Tibial nerve (tissue), 4 donors: ENCODE measurements around the gene PTGIS.

Experiments used
- CTCF ChIP-seq, 5 experiments: fragments of 200-600 bp in 3 of 5; fragments of 450-650 bp in 2 of 5; sonication (generic) in 3 of 5; IDR thresholded peaks; one replicate each; pipeline ENCODE4 v1.5.1; 2016 to 2019; ENCODE audit warnings: antibody characterized with exemption in 5 of 5, mild to moderate bottlenecking in 3 of 5, moderate library complexity in 2 of 5
- EP300 ChIP-seq, 2 donors: sonication (generic); formaldehyde crosslinking; IDR thresholded peaks; one replicate each; pipeline ENCODE4 v1.6.1; 2017; ENCODE audit warnings: antibody characterized with exemption in 2 of 2, mild to moderate bottlenecking in 1 of 2

- no peak for TF ChIP-seq CTCF (IDR thresholded peaks at IDR 0.05)
- no peak for TF ChIP-seq EP300 (IDR thresholded peaks at IDR 0.05)
Observed at GRCh38 chr20:49466114-49466912, 101.6 kb downstream of the PTGIS start.
